Body of pancreas (tissue), 4 donors: ENCODE measurements around the gene WARS2.

Source experiments
- POLR2A ChIP-seq, 3 donors: fragments of 450-650 bp; IDR thresholded peaks; one replicate each; pipeline ENCODE4 v1.6.1; 2016; ENCODE audit warnings: antibody characterized with exemption in 3 of 3, mild to moderate bottlenecking in 2 of 3
- TF ChIP-seq, protein P1 (sequence below), 7 experiments: fragments of 450-650 bp in 4 of 7; fragments of 200-600 bp in 3 of 7; sonication (generic) in 3 of 7; IDR thresholded peaks; one replicate each; pipeline ENCODE4 v1.5.1; 2016 to 2019; ENCODE audit warnings: antibody characterized with exemption in 7 of 7

DNA sequence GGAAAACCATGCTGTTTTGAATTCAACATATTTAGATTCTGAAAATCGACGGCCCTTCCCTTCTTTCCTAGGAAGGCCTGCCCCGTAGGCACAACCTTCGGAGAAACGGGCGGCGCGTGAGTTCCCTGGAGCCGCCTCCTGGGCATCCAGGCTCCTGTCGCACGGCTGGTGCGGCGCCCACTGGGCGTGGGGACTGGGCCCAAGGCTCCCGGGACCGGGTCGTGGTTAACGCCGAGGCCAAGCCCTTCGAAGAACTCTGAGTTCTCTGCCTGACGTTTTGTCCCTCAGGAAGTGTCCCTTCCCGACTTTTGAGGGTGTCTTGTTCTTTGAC is 133.1 kb downstream of the WARS2 start:
- no peak for TF ChIP-seq POLR2A (IDR thresholded peaks at IDR 0.05)
- TF ChIP-seq, protein P1, sequence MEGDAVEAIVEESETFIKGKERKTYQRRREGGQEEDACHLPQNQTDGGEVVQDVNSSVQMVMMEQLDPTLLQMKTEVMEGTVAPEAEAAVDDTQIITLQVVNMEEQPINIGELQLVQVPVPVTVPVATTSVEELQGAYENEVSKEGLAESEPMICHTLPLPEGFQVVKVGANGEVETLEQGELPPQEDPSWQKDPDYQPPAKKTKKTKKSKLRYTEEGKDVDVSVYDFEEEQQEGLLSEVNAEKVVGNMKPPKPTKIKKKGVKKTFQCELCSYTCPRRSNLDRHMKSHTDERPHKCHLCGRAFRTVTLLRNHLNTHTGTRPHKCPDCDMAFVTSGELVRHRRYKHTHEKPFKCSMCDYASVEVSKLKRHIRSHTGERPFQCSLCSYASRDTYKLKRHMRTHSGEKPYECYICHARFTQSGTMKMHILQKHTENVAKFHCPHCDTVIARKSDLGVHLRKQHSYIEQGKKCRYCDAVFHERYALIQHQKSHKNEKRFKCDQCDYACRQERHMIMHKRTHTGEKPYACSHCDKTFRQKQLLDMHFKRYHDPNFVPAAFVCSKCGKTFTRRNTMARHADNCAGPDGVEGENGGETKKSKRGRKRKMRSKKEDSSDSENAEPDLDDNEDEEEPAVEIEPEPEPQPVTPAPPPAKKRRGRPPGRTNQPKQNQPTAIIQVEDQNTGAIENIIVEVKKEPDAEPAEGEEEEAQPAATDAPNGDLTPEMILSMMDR (IDR thresholded peaks at IDR 0.05) = no peak
